Sigmoid colon (tissue), 4 donors: ENCODE results near the gene BRSK2.

ENCODE experiments used
- CTCF ChIP-seq, 4 experiments: fragments of 450-650 bp in 3 of 4; fragments of 200-600 bp in 1 of 4; IDR thresholded peaks; one replicate each; pipeline ENCODE4 v1.5.1; 2016 to 2019; ENCODE audit warnings: antibody characterized with exemption in 4 of 4, mild to moderate bottlenecking in 3 of 4, moderate library complexity in 2 of 4
- EP300 ChIP-seq, 4 donors: sonication (generic); formaldehyde crosslinking; IDR thresholded peaks; one replicate each; pipeline ENCODE4 v1.6.1; 2017; ENCODE audit warnings: antibody characterized with exemption in 4 of 4
- POLR2A ChIP-seq, 2 donors: fragments of 450-650 bp; IDR thresholded peaks; one replicate each; pipeline ENCODE4 v1.6.1; 2016; ENCODE audit warnings: antibody characterized with exemption in 2 of 2, mild to moderate bottlenecking in 2 of 2, moderate library complexity in 2 of 2
- POLR2AphosphoS5 ChIP-seq, 4 donors: sonication (generic); formaldehyde crosslinking; IDR thresholded peaks; one replicate each; pipeline ENCODE4 v1.6.1; 2017; ENCODE audit warnings: antibody characterized with exemption in 4 of 4

GRCh38 chr11:1354125-1354938, 35.4 kb upstream of the BRSK2 start:
- TF ChIP-seq CTCF (IDR thresholded peaks at IDR 0.05) (no peak), EP300 (IDR thresholded peaks at IDR 0.05) (no peak), POLR2A (IDR thresholded peaks at IDR 0.05) (no peak), POLR2AphosphoS5 (IDR thresholded peaks at IDR 0.05) (no peak)
